ENCODE measurements around the gene CHSY1.
A peak's percentile ranks its signal among the peaks of the same experiment; 100 is the strongest.

CHSY1 gene

GRCh38 chr15:101187820-101188636, 63.8 kb downstream of the CHSY1 start:
- DNase-seq (ENCODE audit: low read depth): peak; percentile 99

- DNase-seq (ENCODE audit: low read depth): no peak
Measured at GRCh38 chr15:101185770-101186169, 66.1 kb downstream of the CHSY1 start.

- DNase-seq (ENCODE audit: low read depth): no peak
Measured at GRCh38 chr15:101185336-101185735, 66.5 kb downstream of the CHSY1 start.

- no peak for DNase-seq (ENCODE audit: low read depth)
Measured at GRCh38 chr15:101184830-101185229, 67.0 kb downstream of the CHSY1 start.

- no peak for DNase-seq (ENCODE audit: low read depth)
Measured at GRCh38 chr15:101183931-101184305, 67.9 kb downstream of the CHSY1 start.

GRCh38 chr15:101183226-101183930, 68.5 kb downstream of the CHSY1 start:
- DNase-seq (ENCODE audit: low read depth): no peak

GRCh38 chr15:101182215-101182614, 69.6 kb downstream of the CHSY1 start:
- DNase-seq (ENCODE audit: low read depth): no peak

- DNase-seq (ENCODE audit: low read depth): no peak
Measured at GRCh38 chr15:101181349-101181748, 70.5 kb downstream of the CHSY1 start.

- DNase-seq (ENCODE audit: low read depth): no peak
Measured at GRCh38 chr15:101180620-101181307, 71.1 kb downstream of the CHSY1 start.

GRCh38 chr15:101179341-101180153, 72.3 kb downstream of the CHSY1 start:
- DNase-seq (ENCODE audit: low read depth): peak; percentile 96

- DNase-seq (ENCODE audit: low read depth): no peak
Measured at GRCh38 chr15:101178931-101179330, 72.9 kb downstream of the CHSY1 start.

GRCh38 chr15:101178479-101178878, 73.4 kb downstream of the CHSY1 start:
- DNase-seq (ENCODE audit: low read depth): no peak

GRCh38 chr15:101177866-101178265, 74.0 kb downstream of the CHSY1 start:
- no peak for DNase-seq (ENCODE audit: low read depth)

GRCh38 chr15:101176625-101177024, 75.2 kb downstream of the CHSY1 start:
- DNase-seq (ENCODE audit: low read depth): peak; percentile 78

GRCh38 chr15:101175401-101175800, 76.4 kb downstream of the CHSY1 start:
- no peak for DNase-seq (ENCODE audit: low read depth)

GRCh38 chr15:101174152-101174920, 77.5 kb downstream of the CHSY1 start:
- DNase-seq (ENCODE audit: low read depth): no peak

GRCh38 chr15:101173233-101174119, 78.4 kb downstream of the CHSY1 start:
- DNase-seq (ENCODE audit: low read depth): no peak

GRCh38 chr15:101172501-101173071, 79.3 kb downstream of the CHSY1 start:
- DNase-seq (ENCODE audit: low read depth): no peak

- DNase-seq (ENCODE audit: low read depth): no peak
Measured at GRCh38 chr15:101171954-101172353, 79.9 kb downstream of the CHSY1 start.

Data from EH (cell line).